Left ventricle myocardium inferior (tissue), 1 donor: Measurements from ENCODE around the gene TAOK1. TPM values are rescaled to one million over a fixed set of nuclear protein-coding genes. Genes with fewer than 3 reads are reported as not detected.
A peak's percentile ranks its signal among the peaks of the same experiment; 100 is the strongest.

Experiments used
- DNase-seq: peaks from one replicate; pipeline ENCODE4 v3.0.0-alpha.2; 2020
- H3K27ac ChIP-seq: fragments of 200-600 bp; replicated peaks from 2 replicates; pipeline ENCODE4 v1.8.0; 2021
- H3K27me3 ChIP-seq: fragments of 200-600 bp; 2 replicates; pipeline ENCODE4 v1.8.0; 2021; ENCODE audit warnings: low read depth
- H3K36me3 ChIP-seq: fragments of 200-600 bp; 2 replicates; pipeline ENCODE4 v1.8.0; 2021
- H3K4me1 ChIP-seq: fragments of 200-600 bp; 2 replicates; pipeline ENCODE4 v1.8.0; 2021
- H3K4me3 ChIP-seq: fragments of 200-600 bp; 2 replicates; pipeline ENCODE4 v1.8.0; 2021; ENCODE audit warnings: mild to moderate bottlenecking, moderate library complexity
- H3K9me3 ChIP-seq: fragments of 200-600 bp; replicated peaks from 2 replicates; pipeline ENCODE4 v1.8.0; 2021
- CTCF ChIP-seq: fragments of 200-600 bp; IDR thresholded peaks from 2 replicates; pipeline ENCODE4 v1.8.0; 2021; ENCODE audit warnings: antibody characterized with exemption, mild to moderate bottlenecking, borderline replicate concordance
- intact Hi-C: fragments of 100-400 bp; cut with micrococcal nuclease; formaldehyde crosslinking; loops from one replicate; pipeline ENCODE4 v1.11.0; 2022
- total RNA-seq: library from RNA; stranded (reverse); fragmentation: NEBNext Ultra II Directional; extraction: Animal tissue kit (Norgen Biotek cat#: 25700); gene quantifications from one replicate; pipeline ENCODE4 v1.2.1, GENCODE V29; 2021
- donor health status: DM: no; HTN: yes; CAD: no; lungs with severe emphysema.

Gene TAOK1
- total RNA-seq, 1 donor from 2014 or later: 50.7 TPM

GRCh38 chr17:29357821-29358232 is 32.3 kb upstream of the TAOK1 start:
- peak overlapping the region; percentile 33 for H3K27ac ChIP-seq
- no peak for DNase-seq
- no peak overlapping the region for H3K4me3 ChIP-seq
- no peaks in the 10 kb centered on the region for H3K36me3 ChIP-seq
- intact Hi-C loops: no loop called here
- TF ChIP-seq CTCF: no peak
- peaks cover 9% of the 10 kb centered on the region for H3K4me1 ChIP-seq
- H3K9me3 ChIP-seq: no peaks in the 10 kb centered on the region
- no peaks in the 10 kb centered on the region for H3K27me3 ChIP-seq

- H3K27ac ChIP-seq: no peak overlapping the region
- no peaks in the 10 kb centered on the region for H3K36me3 ChIP-seq
- no peaks in the 10 kb centered on the region for H3K9me3 ChIP-seq
- H3K4me3 ChIP-seq: no peak overlapping the region
- no peaks in the 10 kb centered on the region for H3K27me3 ChIP-seq
- no peak for TF ChIP-seq CTCF
- H3K4me1 ChIP-seq: peaks cover 9% of the 10 kb centered on the region
- DNase-seq: no peak
- intact Hi-C loops: no loop called here
These were observed 31.7 kb upstream of the TAOK1 start for GRCh38 chr17:29358416-29358815.

GRCh38 chr17:29359777-29360176 is 30.4 kb upstream of the TAOK1 start:
- H3K27ac ChIP-seq: no peak overlapping the region
- H3K27me3 ChIP-seq: no peaks in the 10 kb centered on the region
- no peaks in the 10 kb centered on the region for H3K36me3 ChIP-seq
- intact Hi-C loops: no loop called here
- H3K4me1 ChIP-seq: peaks cover 9% of the 10 kb centered on the region
- no peak overlapping the region for H3K4me3 ChIP-seq
- no peak for TF ChIP-seq CTCF
- H3K9me3 ChIP-seq: no peaks in the 10 kb centered on the region
- DNase-seq: no peak

- H3K4me3 ChIP-seq: no peak overlapping the region
- no peaks in the 10 kb centered on the region for H3K36me3 ChIP-seq
- H3K27me3 ChIP-seq: no peaks in the 10 kb centered on the region
- peaks cover 7% of the 10 kb centered on the region for H3K4me1 ChIP-seq
- TF ChIP-seq CTCF: no peak
- H3K27ac ChIP-seq: no peak overlapping the region
- intact Hi-C loops: no loop called here
- H3K9me3 ChIP-seq: no peaks in the 10 kb centered on the region
- no peak for DNase-seq
These were observed 26.4 kb upstream of the TAOK1 start for GRCh38 chr17:29363716-29364115.

- Histone ChIP-seq H3K4me1 (peaks cover 17% of the 10 kb centered on the region), H3K27me3 (no peaks in the 10 kb centered on the region), H3K27ac (no peak overlapping the region), H3K4me3 (no peak overlapping the region), H3K36me3 (no peaks in the 10 kb centered on the region), H3K9me3 (no peaks in the 10 kb centered on the region)
- intact Hi-C loops: loop anchor here (5.0 kb wide), 1 partner anchor 173 kb away; no protein-coding TSS in a partner anchor
- no peak for TF ChIP-seq CTCF
- no peak for DNase-seq
These were observed 25.5 kb upstream of the TAOK1 start for GRCh38 chr17:29364691-29365090.
